HG02970 (cell line): ENCODE results near the gene SMCO4.

Experiments used
- ATAC-seq: cut with Tn5 transposase; IDR thresholded peaks from one replicate; pipeline ENCODE4 v1.9.1; 2021; ENCODE audit warnings: mild to moderate bottlenecking, moderate library complexity, moderate number of reproducible peaks; ENCODE audit not compliant: unreplicated experiment, low FRiP score

SMCO4 gene

GRCh38 chr11:93529707-93530467, 13.3 kb downstream of the SMCO4 start:
- ATAC-seq = no peak

GRCh38 chr11:93528757-93529645, 14.2 kb downstream of the SMCO4 start:
- no peak for ATAC-seq

- ATAC-seq = no peak
Measured at GRCh38 chr11:93528252-93528651, 14.9 kb downstream of the SMCO4 start.

GRCh38 chr11:93526641-93527583, 16.3 kb downstream of the SMCO4 start:
- ATAC-seq = no peak

- no peak for ATAC-seq
Measured at GRCh38 chr11:93526346-93526633, 16.9 kb downstream of the SMCO4 start.

GRCh38 chr11:93525601-93526345, 17.4 kb downstream of the SMCO4 start:
- no peak for ATAC-seq

- ATAC-seq = no peak
Measured at GRCh38 chr11:93524858-93525257, 18.3 kb downstream of the SMCO4 start.

- ATAC-seq = no peak
Measured at GRCh38 chr11:93524173-93524536, 19.0 kb downstream of the SMCO4 start.

- ATAC-seq = no peak
Measured at GRCh38 chr11:93520726-93521509, 22.3 kb downstream of the SMCO4 start.

GRCh38 chr11:93519179-93519578, 24.0 kb downstream of the SMCO4 start:
- no peak for ATAC-seq

GRCh38 chr11:93518081-93518480, 25.1 kb downstream of the SMCO4 start:
- ATAC-seq = no peak

- no peak for ATAC-seq
Measured at GRCh38 chr11:93517611-93518010, 25.6 kb downstream of the SMCO4 start.

- ATAC-seq = no peak
Measured at GRCh38 chr11:93517041-93517440, 26.1 kb downstream of the SMCO4 start.

GRCh38 chr11:93515441-93516025, 27.7 kb downstream of the SMCO4 start:
- no peak for ATAC-seq

- ATAC-seq = no peak
Measured at GRCh38 chr11:93514712-93515111, 28.5 kb downstream of the SMCO4 start.

GRCh38 chr11:93513772-93514171, 29.4 kb downstream of the SMCO4 start:
- no peak for ATAC-seq

GRCh38 chr11:93512949-93513667, 30.1 kb downstream of the SMCO4 start:
- peak; percentile 55 for ATAC-seq

- ATAC-seq = peak; percentile 84
Measured at GRCh38 chr11:93512073-93512475, 31.1 kb downstream of the SMCO4 start.
